OCI-LY7 (cell line): Measurements from ENCODE around the gene SIK2.

Experiments
- CTCF ChIP-seq: fragments of 200-600 bp; sonication (generic); conservative IDR thresholded peaks from 2 replicates; pipeline ENCODE4 v1.5.1; 2014; ENCODE audit warnings: mild to moderate bottlenecking, antibody characterized with exemption, low read length, moderate library complexity, mixed read lengths
- EZH2phosphoT487 ChIP-seq: fragments of 200-600 bp; sonication (generic); IDR thresholded peaks from 2 replicates; pipeline ENCODE4 v1.6.1; 2018; ENCODE audit warnings: low read depth, borderline replicate concordance, mild to moderate bottlenecking, mixed run types, antibody characterized with exemption, low read length, moderate library complexity, mixed read lengths

- no peak for TF ChIP-seq CTCF
- TF ChIP-seq EZH2phosphoT487 = no peak
These were observed 32.8 kb upstream of the SIK2 start for GRCh38 chr11:111569476-111569875.
